Activated CD4-positive, alpha-beta T cell treated with anti-CD3 and anti-CD28 coated beads, Interleukin-2, amount 50 U/mL, for 24 hours (primary cell): ENCODE measurements around the gene FOXP3.
"Not testable (repeated sequence)": the region's sequence is repeated elsewhere in the genome, so short reads cannot be mapped to it uniquely, and the experiment has no call there.

Source experiments
- DNase-seq, 2 donors: peaks; one replicate each; pipeline ENCODE4 v3.0.0-alpha.2; 2020; ENCODE audit warnings: low read depth in 1 of 2, low spot score in 1 of 2

The FOXP3 gene, protein sequence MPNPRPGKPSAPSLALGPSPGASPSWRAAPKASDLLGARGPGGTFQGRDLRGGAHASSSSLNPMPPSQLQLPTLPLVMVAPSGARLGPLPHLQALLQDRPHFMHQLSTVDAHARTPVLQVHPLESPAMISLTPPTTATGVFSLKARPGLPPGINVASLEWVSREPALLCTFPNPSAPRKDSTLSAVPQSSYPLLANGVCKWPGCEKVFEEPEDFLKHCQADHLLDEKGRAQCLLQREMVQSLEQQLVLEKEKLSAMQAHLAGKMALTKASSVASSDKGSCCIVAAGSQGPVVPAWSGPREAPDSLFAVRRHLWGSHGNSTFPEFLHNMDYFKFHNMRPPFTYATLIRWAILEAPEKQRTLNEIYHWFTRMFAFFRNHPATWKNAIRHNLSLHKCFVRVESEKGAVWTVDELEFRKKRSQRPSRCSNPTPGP

DNA sequence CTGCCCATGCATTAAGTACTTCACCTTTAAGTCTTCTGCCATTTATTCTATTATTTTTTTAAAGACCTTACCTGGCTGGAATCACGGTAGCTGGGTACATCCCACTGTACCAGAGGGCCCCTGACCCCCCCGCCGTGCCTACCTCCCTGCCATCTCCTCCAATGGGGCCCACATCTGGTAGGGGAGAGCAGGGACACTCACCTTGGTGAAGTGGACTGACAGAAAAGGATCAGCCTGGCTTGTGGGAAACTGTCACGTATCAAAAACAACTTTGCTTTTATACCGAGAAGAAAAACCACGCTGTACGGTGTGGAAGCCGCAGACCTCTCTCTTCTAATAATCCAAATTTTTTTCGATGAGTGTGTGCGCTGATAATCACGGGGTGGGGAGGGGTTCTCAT, at the start of gene FOXP3:
FOXP3 (minus strand) TSS at position 251 of the 400 bp plus-strand sequence. CDS start 6,205 bp downstream, outside the sequence.
- DNase-seq = no peak

DNA sequence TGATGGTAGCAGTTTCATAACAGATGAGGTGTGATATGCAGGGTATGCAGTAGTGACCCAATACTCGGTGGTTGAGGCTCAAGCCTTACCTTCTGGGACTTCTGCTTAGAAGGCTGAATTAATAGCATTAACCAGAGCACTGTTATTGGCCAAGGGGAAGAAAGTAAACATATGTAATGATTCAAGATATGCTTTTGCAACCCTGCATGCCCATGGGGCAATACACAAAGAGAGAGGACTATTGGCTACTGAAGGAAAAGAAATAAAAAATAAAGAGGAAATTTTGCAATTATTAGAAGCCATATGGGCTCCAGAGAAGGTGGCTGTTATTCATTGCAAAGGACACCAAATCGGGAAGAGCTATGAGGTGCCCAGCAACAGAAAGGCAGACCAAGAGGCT, 47.7 kb upstream of the FOXP3 start:
- no peak for DNase-seq

DNA sequence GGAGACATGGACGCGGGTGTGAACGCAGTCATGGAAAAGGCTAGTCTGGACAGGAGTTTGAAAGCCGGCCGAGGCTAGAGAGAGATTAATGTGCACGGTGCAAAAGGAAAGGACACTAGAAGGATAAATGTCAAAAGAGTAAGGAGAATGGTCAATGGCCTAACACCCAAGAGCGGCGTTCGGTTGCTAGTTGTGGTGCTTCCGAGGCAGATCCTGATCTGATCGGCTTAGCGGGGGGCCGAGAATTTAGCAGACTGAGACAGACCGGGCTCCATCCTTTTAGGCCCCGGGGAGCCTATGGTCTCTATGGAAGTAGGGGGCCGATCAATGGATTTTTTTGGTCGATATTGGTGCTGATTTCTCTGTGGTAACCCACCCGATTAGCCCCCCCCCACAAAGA, 45.9 kb upstream of the FOXP3 start:
- DNase-seq = no peak

DNA sequence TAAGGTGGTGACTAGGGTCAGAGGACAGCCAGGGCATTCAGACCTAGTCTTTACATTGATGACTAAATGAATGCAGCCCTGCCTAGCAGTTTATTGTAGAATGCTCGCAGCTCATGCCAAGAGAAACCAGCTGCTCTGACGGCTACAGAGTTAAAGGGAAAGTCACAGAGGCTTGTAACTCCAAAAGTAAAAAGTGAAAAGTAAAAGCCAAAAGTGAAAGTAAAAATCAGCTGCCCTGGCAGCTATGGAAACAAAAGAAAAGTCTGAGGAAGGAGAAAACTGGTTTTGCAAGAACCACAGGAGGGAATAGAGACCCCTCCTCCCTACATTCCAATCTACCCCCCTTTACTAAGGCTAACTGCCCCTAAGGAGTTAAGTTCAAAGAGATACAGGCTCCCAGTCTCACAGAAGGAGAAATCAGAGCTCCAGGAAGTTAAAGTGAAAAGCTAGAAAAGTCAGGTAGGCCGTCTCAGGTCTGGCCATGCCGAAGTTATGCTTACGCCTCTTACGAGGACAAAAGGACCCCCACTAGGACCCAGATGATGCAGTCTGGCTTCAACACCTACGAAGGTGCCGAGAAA, 45.0 kb upstream of the FOXP3 start:
- no peak for DNase-seq

DNA sequence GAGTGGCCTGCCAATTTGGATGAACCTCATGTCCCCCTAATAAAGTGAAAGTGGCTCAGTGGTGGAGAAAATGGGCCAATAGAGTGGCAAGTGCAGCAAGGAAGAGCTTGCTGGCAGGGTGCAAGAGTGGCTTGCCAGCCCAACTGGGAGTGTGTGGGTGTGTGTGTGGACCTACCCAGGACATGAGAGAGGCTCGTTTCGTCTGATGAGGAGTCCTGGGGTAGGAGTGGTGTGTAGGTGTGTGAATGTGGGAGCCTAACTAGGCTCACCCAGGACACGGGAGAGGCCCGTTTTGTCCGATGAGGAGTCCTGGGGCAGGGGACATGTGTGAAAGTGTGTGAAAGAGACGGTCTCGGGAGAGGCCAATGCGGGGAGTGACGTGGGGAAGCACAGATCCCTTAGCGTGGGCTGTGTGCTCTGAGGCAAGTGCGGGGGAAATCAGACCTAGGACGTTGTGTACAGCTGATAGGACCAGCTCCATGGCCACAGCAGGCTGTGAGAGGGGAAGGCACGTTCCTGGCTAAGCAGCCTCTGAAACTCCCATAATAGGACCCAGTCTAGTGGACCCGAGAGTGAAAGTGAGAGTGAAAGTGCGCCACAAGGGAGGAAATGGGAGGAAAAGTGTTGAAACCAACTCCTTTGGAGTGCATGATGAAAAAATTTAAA, 44.2 kb upstream of the FOXP3 start:
- no peak for DNase-seq

DNA sequence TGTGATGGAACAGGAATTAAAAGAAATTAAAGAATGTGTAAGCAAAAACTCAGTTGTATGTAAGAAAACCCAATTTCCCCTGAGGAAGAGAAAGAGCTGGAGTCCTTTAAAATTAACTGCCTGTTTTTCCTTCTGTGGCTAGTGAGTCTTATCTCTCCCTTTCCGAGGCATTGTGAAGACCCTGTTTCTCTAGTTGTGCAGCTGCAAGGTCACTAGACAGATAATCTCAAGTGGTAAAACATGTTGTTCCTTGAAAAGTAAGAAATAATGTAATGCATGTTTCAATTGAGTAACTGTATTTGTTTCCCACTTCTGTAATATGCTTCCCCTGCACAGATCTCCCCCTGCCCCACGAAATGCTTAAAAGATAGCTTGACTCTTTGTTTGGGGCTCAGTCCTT, 43.3 kb upstream of the FOXP3 start:
- DNase-seq = not testable (repeated sequence)

DNA sequence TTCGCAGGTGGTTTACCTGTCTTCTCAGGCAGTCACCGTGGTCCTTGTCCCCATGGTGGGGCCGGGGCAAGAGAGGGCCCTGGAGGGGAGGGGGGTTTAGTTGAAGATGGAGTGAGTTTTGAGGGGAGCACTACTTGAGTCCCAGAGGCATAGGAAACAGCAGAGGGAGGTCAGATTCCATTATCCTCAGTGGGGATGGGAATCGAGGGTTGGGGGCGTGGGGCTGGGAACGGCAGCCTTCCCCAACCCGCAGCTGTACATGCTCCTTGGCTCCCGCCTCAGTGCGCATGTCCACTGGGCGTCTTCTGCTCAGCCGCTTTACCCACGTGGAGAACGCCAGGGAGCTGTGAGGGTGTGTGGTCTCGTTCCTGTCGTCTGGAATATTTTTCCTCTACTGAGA, 38.8 kb upstream of the FOXP3 start, which contains the start of gene GAGE10:
GAGE10 (plus strand) TSS at position 301 of the 400 bp plus-strand sequence. CDS start 1,214 bp downstream, outside the sequence.
- no peak for DNase-seq

DNA sequence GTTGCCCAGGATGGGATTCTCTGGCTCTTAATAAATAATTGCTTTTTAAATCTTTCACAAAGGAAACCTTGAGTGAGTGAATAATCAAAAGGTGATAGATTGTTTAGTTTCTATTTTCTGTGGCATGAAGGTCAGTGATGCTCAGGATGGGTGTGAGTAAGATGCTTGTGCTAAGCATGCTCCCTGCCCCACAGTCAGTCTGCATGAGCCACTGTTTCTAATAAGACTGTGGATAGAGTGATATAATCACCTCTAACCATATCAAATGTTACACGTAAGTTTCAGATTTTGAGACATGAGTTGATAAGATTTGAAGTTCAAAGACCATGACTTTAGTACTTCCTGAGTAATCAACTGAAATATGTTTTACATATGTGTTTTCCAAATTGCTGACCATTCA, 36.2 kb upstream of the FOXP3 start:
- DNase-seq = no peak

DNA sequence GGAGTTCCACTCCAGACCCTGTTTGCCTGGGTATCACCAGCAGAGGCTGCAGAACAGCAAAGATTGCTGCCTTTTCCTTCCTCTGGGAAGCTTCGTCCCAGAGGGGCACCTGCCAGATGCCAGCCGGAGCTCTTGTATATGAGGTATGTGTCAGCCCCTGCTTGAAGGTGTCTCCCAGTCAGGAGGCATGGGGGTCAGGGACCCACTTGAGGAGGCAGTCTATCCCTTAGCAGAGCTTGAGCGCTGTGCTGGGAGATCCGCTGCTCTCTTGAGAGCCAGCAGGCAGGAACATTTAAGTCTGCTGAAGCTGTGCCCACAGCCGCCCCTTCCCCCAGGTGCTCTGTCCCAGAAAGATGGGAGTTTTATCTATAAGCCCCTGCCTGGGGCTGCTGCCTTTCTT, 34.8 kb upstream of the FOXP3 start:
- not testable (repeated sequence) for DNase-seq

DNA sequence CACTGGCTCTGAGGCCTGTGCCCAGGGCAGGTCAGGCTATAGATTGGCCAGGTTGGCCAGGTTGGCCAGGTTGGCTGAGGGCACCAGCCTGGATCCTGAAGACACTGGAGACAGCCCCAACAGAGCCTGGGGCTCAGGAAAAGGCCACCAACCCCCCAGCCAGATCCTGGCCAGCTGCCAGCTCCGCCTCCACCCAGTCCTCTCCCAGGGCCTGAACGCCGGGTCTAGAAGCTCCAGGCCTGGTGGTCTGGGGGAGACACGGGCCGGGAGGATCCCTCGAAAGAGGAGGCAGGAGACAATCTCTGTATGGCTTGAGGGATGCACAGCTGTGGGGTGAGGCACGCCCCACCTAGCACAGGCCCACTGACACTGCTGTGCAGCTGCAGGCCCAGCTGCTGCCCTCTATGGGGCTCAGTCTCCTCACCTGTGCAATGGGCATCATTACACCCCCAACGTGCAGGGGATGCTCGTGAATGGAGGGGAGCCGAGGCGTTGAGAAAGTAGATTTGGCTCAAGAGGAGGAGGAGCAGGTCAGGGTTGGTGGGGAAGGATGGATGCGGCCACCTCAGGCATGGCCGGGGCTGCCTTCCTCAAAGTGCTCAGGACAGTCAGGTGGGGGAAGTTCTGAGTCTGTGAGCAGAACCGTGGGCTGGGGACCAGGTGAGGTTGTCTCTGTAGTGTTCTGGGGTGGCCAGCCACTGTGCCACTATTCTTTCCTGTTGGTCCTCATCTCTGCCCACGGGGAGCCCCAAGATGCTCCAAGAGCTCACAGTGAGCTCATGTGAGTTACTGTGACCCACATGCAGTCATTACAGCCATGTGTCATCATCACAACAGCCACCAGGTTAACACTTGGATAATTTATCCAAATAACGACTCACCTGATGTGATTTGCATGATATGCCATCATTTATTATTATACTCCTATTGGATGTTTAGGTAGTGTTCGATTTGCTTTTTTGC, 28.2 kb upstream of the FOXP3 start:
- DNase-seq = no peak

DNA sequence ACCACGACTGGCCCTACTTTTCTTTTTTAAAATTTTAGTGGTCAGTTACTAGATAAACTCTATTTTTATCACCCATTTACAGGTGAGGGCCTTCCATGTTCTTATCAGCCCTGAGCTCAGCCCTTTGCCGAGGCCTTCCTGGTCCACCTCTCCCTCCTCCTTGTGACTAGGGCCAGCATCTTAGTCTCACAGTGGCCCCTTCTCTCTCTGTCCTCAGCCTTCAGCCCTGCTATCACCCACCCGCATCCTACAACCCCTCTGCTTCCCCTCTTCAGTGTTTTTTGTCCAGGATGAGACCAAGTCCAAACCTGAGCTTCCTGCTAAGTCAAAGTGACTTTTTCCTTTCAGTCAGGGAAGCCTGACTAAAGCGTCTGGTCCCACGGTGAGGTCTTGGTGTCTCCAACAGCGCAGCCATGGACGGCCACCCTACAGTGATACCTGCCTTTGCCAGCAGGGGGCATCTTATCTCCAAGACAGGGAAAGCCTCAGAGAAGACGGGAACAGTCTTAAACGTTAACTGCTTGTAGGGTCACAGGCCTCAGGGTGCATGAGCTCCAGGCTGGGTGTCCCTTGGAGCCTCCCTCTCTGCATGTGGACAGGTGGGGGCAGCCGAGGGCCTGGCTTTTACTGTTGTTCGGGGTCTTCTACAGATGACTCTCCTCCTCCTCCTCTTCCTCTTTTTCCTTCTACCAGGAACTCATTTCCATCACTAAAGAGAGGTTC, 27.3 kb upstream of the FOXP3 start:
- DNase-seq = peak; percentile 44 to 46

DNA sequence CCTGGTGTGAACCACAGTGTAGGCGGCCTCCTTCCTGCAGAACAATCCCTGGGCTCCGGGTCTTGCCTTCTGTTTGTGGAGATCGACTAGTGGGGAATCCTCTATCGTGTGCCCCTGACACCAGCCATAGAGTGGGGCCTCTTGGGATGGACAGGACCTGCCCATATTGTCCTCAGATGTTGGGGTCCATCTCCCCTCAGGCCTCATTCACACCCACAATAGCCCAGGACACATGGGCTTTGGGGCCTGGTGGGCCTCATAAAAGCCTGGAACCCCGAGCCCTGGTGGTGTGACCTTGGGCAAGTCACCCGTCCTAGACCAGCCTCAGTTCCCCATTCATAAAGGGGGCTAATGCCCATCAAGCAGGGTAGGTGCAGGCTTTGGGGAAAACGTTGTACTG, 25.7 kb upstream of the FOXP3 start:
- no peak for DNase-seq

DNA sequence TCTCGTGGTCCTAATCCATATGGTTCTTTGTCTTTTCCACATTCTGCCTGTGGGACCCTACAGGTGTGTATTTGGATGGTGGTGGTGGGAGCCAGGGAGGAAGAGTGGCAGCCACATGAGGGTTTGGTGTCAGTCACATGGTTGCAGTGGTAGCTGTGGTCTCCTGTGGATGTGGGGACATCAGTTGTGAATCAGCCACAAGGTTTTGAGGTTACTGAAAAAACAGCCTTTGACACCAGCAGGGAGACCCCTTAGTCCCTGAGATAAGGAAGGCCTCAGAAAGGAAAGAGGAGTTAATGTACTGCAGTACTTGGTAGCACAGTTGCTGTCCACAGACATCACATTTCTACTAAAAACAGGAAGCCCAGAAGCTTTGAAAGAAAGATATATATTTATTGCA, 23.2 kb upstream of the FOXP3 start:
- no peak for DNase-seq

DNA sequence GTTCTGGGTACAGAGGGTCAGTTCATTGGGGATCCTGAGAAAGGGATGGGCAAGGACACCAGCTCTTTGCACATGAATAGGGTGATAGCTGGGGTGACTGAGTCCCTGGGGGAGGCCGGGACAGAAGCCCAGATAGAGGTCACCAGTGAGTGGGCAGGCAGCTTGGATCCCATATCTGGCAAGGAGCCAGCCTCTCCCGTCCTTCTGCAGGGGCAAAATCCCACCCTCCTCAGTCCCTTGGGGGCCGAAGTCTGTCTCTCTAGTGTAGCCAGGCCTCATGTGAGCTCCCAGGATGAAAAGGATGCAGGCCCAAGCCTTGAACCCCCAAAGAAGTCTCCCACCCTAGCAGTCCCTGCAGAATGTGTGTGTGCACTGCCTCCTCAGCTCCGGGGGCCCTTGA, 22.1 kb upstream of the FOXP3 start:
- no peak for DNase-seq

DNA sequence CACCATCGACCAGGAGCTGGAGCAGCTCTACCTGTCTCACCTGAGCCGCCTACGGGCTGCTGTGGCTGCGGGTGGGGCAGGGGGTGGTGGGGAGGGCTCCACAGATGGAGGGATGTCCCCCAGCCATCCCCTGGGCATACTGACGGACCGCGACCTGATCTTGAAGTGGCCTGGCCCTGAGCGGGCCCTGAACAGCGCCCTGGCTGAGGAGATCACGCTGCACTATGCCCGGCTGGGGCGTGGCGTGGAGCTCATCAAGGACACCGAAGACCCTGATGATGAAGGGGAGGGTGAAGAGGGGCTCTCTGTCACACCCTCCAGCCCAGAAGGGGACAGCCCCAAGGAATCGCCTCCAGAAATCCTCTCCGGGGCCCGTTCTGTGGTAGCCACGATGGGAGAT, 21.6 kb upstream of the FOXP3 start:
- no peak for DNase-seq

DNA sequence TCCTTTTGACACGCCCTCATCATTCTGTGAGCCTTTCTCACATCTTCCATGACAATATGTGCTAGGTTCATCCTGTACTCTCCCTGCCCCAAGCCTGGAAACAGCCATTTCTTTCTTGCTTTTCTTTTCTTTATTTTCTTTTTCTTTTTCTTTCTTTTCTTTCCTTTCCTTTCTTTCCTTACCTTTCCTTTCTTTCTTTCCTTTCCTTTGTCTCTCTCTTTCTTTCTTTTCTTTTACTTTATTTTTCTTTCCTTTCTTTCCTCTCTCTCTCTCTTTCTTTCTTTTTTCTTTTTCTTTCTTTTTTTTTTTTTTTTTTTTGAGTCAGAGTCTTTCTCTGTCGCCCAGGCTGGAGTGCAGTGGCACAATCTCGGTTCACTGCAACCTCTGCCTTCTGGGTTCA, 19.7 kb upstream of the FOXP3 start:
- no peak for DNase-seq

DNA sequence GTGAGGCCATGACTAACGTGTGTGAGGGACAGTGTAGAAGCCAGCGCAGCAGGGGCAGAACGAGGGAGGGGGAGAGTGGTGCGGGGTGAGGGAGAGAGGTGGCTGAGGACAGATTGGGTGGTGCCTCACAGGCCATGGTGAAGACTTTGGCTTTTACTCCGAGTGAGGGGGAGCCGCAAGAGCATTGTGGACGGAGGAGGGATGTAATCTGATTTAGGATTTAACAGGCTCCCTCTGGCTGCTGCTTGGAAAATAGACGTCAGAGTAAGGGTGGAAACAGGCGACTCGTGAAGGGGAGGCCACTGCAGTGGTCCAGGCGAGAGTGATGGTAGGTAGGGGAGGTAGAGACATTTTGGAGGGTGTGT, 18.1 kb upstream of the FOXP3 start:
- no peak for DNase-seq

DNA sequence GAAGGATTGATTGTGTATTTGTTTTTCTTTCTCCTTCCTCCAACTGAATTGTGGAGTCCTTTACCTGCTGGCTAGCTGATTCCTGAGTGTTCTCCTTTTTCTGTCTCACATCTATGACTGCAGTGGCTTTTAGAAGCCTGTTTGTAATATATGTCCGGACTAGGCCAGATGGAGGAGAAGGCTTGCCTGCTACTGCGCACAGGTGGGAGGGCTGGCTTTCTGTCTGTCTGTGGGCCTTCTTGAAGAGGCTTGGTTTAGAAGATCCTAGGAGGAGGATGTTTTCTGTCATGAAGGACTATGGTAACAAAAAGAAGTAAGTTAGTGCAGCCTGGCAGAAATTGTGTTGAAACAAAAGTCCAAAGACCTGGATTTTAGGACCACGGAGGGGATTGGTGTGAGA, 13.6 kb upstream of the FOXP3 start:
- no peak for DNase-seq

DNA sequence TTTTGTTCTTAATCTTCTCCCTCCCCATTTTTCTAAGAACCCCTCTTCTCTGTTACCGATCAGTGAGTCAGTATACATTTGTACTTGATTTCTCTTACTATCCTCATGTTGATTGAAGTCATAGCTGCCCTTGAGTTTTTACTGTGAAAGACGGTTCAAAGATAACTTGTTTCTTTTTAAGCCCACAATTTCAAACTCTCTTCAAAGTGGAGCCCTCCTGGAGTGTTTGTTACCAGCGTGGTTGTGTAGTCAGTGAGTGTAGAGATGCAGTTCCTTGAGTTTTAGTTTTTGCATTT, 13.0 kb upstream of the FOXP3 start:
- no peak for DNase-seq

DNA sequence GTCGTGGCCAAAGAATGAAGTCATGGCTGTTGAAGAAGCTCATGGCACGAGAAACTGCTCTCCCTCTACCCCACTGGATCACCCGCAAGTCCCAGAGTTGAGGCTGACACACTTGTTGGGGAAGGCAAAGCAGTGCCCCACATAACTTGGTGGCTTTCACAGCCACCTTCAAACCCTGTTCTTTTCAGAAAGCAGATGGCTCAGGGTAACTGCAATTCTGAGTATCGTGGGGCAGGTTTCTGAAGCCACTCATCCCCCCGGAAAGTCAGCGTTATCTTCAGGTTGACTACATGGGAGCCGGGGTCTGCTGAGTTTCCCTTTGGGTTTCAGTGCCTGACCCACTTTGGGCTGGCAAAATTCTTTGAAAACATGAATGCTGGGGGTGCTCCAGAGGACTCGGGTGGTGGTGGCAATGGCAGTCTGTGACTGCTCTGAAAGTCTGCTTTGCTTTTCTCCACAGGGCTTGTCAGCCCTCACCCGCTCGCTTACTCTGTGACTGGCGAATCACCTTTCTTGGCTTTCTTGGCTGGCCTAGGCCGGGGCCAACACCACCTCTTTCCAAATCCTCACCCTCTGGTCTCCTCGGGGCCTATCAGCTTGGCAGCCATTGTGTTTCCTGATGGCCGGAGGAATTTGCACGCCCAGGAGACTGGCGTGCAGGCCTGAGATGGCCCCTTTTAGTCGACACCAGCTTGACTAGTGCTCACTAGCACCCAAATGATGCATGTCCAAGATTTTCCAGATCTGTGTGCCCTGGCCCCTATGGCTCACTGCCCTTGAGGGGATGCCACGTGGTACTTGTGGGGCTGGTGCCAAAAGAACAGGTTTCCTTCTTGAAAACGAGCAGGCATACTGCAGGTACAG, 12.4 kb upstream of the FOXP3 start:
- no peak for DNase-seq
